ES-I3 (cell line): ENCODE measurements around the gene TBCA.
"Not testable (repeated sequence)": the region's sequence is repeated elsewhere in the genome, so short reads cannot be mapped to it uniquely, and the experiment has no call there.

ENCODE experiments used
- H3K36me3 ChIP-seq: 2 replicates; pipeline ENCODE4 v1.6.1; 2013; ENCODE audit warnings: mild to moderate bottlenecking, low read length, control low read depth, moderate library complexity; ENCODE audit not compliant: insufficient read depth
- H3K4me1 ChIP-seq: 2 replicates; pipeline ENCODE4 v1.6.1; 2013; ENCODE audit warnings: mild to moderate bottlenecking, control low read depth, low read length; ENCODE audit not compliant: insufficient read depth
- H3K9ac ChIP-seq: 2 replicates; pipeline ENCODE4 v1.6.1; 2013; ENCODE audit warnings: low read depth, mild to moderate bottlenecking, low read length, moderate library complexity
- H3K9me3 ChIP-seq: 2 replicates; pipeline ENCODE4 v1.6.1; 2013; ENCODE audit warnings: mild to moderate bottlenecking, low read length, moderate library complexity; ENCODE audit not compliant: control insufficient read depth, insufficient read depth

The TBCA gene

GRCh38 chr5:77709993-77710685, 66.0 kb downstream of the TBCA start:
- Histone ChIP-seq H3K9me3 (no peaks in the 10 kb centered on the region), H3K4me1 (no peaks in the 10 kb centered on the region), H3K36me3 (peaks cover 10% of the 10 kb centered on the region; the same call in 1 of the 2 replicates), H3K9ac (no peak overlapping the region)

- Histone ChIP-seq H3K9ac (no peak overlapping the region), H3K36me3 (peaks cover 12% of the 10 kb centered on the region; the same call in 1 of the 2 replicates), H3K4me1 (no peaks in the 10 kb centered on the region), H3K9me3 (no peaks in the 10 kb centered on the region)
Measured at GRCh38 chr5:77709340-77709739, 66.8 kb downstream of the TBCA start.

- Histone ChIP-seq H3K36me3 (peaks cover 19% of the 10 kb centered on the region), H3K4me1 (no peaks in the 10 kb centered on the region)
Measured at GRCh38 chr5:77707791-77708190, 68.3 kb downstream of the TBCA start.

GRCh38 chr5:77699569-77699968, 76.6 kb downstream of the TBCA start:
- H3K9me3 ChIP-seq, H3K4me1 ChIP-seq, H3K9ac ChIP-seq: not testable (repeated sequence)
- H3K36me3 ChIP-seq: peaks cover 11% of the 10 kb centered on the region

More at GRCh38 chr5:77707791-77708190, 68.3 kb downstream of the TBCA start:
- H3K9me3 ChIP-seq: no peaks in the 10 kb centered on the region
- no peak overlapping the region for H3K9ac ChIP-seq

- Histone ChIP-seq H3K4me1 (no peaks in the 10 kb centered on the region; the same call in 1 of the 2 replicates), H3K9me3 (no peaks in the 10 kb centered on the region), H3K9ac (no peak overlapping the region), H3K36me3 (peaks cover 9% of the 10 kb centered on the region)
Measured at GRCh38 chr5:77698920-77699319, 77.2 kb downstream of the TBCA start.

- Histone ChIP-seq H3K4me1 (no peaks in the 10 kb centered on the region; the same call in 1 of the 2 replicates), H3K9me3 (no peaks in the 10 kb centered on the region), H3K36me3 (peaks cover 5% of the 10 kb centered on the region), H3K9ac (no peak overlapping the region)
Measured at GRCh38 chr5:77697692-77698091, 78.4 kb downstream of the TBCA start.

- H3K9me3 ChIP-seq: no peaks in the 10 kb centered on the region
- peaks cover 2% of the 10 kb centered on the region; the same call in 1 of the 2 replicates for H3K36me3 ChIP-seq
- no peak overlapping the region for H3K9ac ChIP-seq
- no peaks in the 10 kb centered on the region; the same call in 1 of the 2 replicates for H3K4me1 ChIP-seq
Measured at GRCh38 chr5:77696120-77696519, 80.0 kb downstream of the TBCA start.

GRCh38 chr5:77693913-77694312, 82.2 kb downstream of the TBCA start:
- Histone ChIP-seq H3K9ac (no peak overlapping the region), H3K9me3 (no peaks in the 10 kb centered on the region), H3K4me1 (no peaks in the 10 kb centered on the region; the same call in 1 of the 2 replicates), H3K36me3 (peaks cover 6% of the 10 kb centered on the region; the same call in 1 of the 2 replicates)

- H3K9me3 ChIP-seq: no peaks in the 10 kb centered on the region
- no peaks in the 10 kb centered on the region for H3K4me1 ChIP-seq
- H3K9ac ChIP-seq: no peak overlapping the region
Measured at GRCh38 chr5:77683171-77683732, 92.9 kb downstream of the TBCA start.

GRCh38 chr5:77670526-77670925, 105.6 kb downstream of the TBCA start:
- Histone ChIP-seq H3K9me3 (no peaks in the 10 kb centered on the region), H3K9ac (no peak overlapping the region), H3K36me3 (no peaks in the 10 kb centered on the region), H3K4me1 (no peaks in the 10 kb centered on the region)

More at GRCh38 chr5:77683171-77683732, 92.9 kb downstream of the TBCA start:
- no peaks in the 10 kb centered on the region for H3K36me3 ChIP-seq

- H3K9ac ChIP-seq: no peak overlapping the region
- no peaks in the 10 kb centered on the region for H3K36me3 ChIP-seq
- H3K4me1 ChIP-seq: no peaks in the 10 kb centered on the region
- no peaks in the 10 kb centered on the region for H3K9me3 ChIP-seq
Measured at GRCh38 chr5:77669677-77670076, 106.5 kb downstream of the TBCA start.

- Histone ChIP-seq H3K36me3 (no peaks in the 10 kb centered on the region), H3K9me3 (no peaks in the 10 kb centered on the region; the same call in 1 of the 2 replicates), H3K9ac (no peak overlapping the region), H3K4me1 (no peaks in the 10 kb centered on the region)
Measured at GRCh38 chr5:77663090-77663863, 112.9 kb downstream of the TBCA start.

- no peak overlapping the region for H3K9ac ChIP-seq
- no peaks in the 10 kb centered on the region; the same call in 1 of the 2 replicates for H3K9me3 ChIP-seq
- no peaks in the 10 kb centered on the region for H3K4me1 ChIP-seq
- no peaks in the 10 kb centered on the region for H3K36me3 ChIP-seq
Measured at GRCh38 chr5:77662635-77663034, 113.5 kb downstream of the TBCA start.

- no peak overlapping the region for H3K9ac ChIP-seq
- H3K9me3 ChIP-seq: no peaks in the 10 kb centered on the region; the same call in 1 of the 2 replicates
- H3K36me3 ChIP-seq: no peaks in the 10 kb centered on the region
- no peaks in the 10 kb centered on the region for H3K4me1 ChIP-seq
Measured at GRCh38 chr5:77658662-77659061, 117.5 kb downstream of the TBCA start.
